ENCODE measurements around the gene CADPS. TPM values are rescaled to one million over a fixed set of nuclear protein-coding genes. Genes with fewer than 3 reads are reported as not detected.

Gene CADPS
- total and polyA plus RNA-seq, 9 of the 15 experiments (the other 6 are each of a cell fraction or from before 2014, with no cell fraction given) = not detected

DNA sequence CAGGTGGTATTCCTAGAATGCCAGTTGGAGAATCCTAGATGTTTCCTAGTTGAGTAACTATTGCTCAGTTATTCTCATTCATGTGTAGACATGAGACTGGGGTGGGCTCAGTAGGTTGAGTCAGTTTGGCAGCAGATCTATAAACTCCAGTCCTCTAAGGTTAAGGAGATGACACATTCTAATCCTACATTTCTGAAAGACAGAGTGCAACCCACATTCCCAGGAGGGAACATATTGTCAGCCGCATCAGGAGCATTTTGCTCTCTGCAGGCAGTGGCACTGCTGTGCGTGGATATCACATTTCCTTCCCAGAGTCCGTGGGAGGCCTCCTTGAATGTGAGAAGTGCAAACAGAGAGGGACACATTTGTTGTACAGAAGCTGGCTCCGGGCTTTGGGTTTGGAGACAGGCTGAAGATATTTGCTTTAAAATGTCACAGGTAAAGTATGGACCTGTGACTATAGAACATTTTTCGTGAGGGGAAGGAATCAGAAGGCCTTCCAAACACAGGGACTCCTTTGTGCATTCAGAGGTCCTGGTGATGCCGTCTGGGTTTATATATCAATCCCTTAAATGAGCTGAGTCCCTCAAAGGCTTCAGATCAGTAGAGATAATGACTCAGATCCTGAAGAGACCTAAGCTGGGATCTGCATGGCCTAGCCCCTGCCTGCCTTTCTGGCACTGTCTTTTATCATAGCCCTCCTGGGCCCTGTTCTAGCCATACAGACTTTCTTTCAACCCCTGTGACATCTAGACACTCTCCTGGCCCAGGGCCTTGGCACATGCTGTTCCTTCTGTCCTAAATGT, 156.5 kb downstream of the CADPS start:
- CTCF ChIA-PET (ENCODE audit: low intra/inter-chr PET ratio) = no interaction called here
- H3K36me3 ChIP-seq (ENCODE audit: control insufficient read depth, insufficient read depth, low read length) = no peaks in the 10 kb centered on the region
- H3K4me3 ChIP-seq = no peak overlapping the region
- POLR2A ChIA-PET = no interaction called here
- in situ Hi-C loops (cut with MboI) (no loop called here), intact Hi-C loops (cut with micrococcal nuclease) (no loop called here)
- WGBS (ENCODE audit: insufficient coverage, low coverage, missing lambda C conversion rate) = 0% methylated on average over 5 of the region's 6 CpGs
- no peak for DNase-seq (ENCODE audit: extremely low read depth in 1 of 4, low spot score in 3 of 4)
- FAIRE-seq = no peak
- TF ChIP-seq ZNF3 (CRISPR knock-in tag; IDR thresholded peaks at IDR 0.05) = no peak
- no peak for TF ChIP-seq SNRNP70 (optimal IDR thresholded peaks at IDR 0.05; ENCODE audit: low read depth, low read length)
- no peak for TF ChIP-seq TOE1 (IDR thresholded peaks at IDR 0.05; ENCODE audit: borderline replicate concordance)
- TF ChIP-seq TOE1 (CRISPR knock-in tag; IDR thresholded peaks at IDR 0.05; ENCODE audit: borderline replicate concordance, low read depth) = no peak
- no peak for TF ChIP-seq MCM5 (IDR thresholded peaks at IDR 0.05; ENCODE audit: low read depth)
- TF ChIP-seq PTTG1 (tag; IDR thresholded peaks at IDR 0.05; ENCODE audit: low read depth) = no peak
- TF ChIP-seq, protein P1, sequence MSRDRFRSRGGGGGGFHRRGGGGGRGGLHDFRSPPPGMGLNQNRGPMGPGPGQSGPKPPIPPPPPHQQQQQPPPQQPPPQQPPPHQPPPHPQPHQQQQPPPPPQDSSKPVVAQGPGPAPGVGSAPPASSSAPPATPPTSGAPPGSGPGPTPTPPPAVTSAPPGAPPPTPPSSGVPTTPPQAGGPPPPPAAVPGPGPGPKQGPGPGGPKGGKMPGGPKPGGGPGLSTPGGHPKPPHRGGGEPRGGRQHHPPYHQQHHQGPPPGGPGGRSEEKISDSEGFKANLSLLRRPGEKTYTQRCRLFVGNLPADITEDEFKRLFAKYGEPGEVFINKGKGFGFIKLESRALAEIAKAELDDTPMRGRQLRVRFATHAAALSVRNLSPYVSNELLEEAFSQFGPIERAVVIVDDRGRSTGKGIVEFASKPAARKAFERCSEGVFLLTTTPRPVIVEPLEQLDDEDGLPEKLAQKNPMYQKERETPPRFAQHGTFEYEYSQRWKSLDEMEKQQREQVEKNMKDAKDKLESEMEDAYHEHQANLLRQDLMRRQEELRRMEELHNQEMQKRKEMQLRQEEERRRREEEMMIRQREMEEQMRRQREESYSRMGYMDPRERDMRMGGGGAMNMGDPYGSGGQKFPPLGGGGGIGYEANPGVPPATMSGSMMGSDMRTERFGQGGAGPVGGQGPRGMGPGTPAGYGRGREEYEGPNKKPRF (IDR thresholded peaks at IDR 0.05; ENCODE audit: low read depth, low read length) = no peak
- TF ChIP-seq KDM1A (IDR thresholded peaks at IDR 0.05) = no peak
- no peak for TF ChIP-seq CBFA2T3 (IDR thresholded peaks at IDR 0.05)
- no peak for TF ChIP-seq POLR2A (conservative IDR thresholded peaks at IDR 0.05)
- no peak for TF ChIP-seq ZBTB1 (CRISPR knock-in tag; IDR thresholded peaks at IDR 0.05; ENCODE audit: borderline replicate concordance, low read depth)
- no peak for TF ChIP-seq ZNF551 (CRISPR knock-in tag; IDR thresholded peaks at IDR 0.05)
- TF ChIP-seq CEBPB (tag; IDR thresholded peaks at IDR 0.05) = no peak
- TF ChIP-seq SAFB2 (IDR thresholded peaks at IDR 0.05; ENCODE audit: borderline replicate concordance, low read depth, low read length, severe bottlenecking) = no peak
- no peak for TF ChIP-seq STAT5A (IDR thresholded peaks at IDR 0.05; ENCODE audit: borderline replicate concordance, low read length)
- no peak for TF ChIP-seq MEF2A (IDR thresholded peaks at IDR 0.05; ENCODE audit: control insufficient read depth, low read depth, low read length)
- TF ChIP-seq ZNF41 (CRISPR knock-in tag; conservative IDR thresholded peaks at IDR 0.05) = no peak
- H3K79me2 ChIP-seq (ENCODE audit: control insufficient read depth, insufficient read depth, low read length) = no peaks in the 10 kb centered on the region
- no peak overlapping the region for H3K9ac ChIP-seq (ENCODE audit: insufficient read depth in 1 of 2, low read depth in 2 of 2, low read length in 2 of 2)
- no peaks in the 10 kb centered on the region for H3K9me3 ChIP-seq (replicated peaks; ENCODE audit: control insufficient read depth, insufficient read depth, low read depth, low read length)
- no peaks in the 10 kb centered on the region for H3K4me1 ChIP-seq (replicated peaks in 1 of 2; ENCODE audit: control insufficient read depth in 2 of 2, insufficient read depth in 2 of 2, low read length in 2 of 2)
- ATAC-seq = no peak
- no TSS peak for BruUV-seq (replicated peaks)
- no peak overlapping the region for H3K27ac ChIP-seq (ENCODE audit: extremely low read depth, low read depth, low read length)
- H2AFZ ChIP-seq (ENCODE audit: low read depth, low read length) = no peak overlapping the region
- H3K27me3 ChIP-seq (ENCODE audit: control insufficient read depth in 2 of 2, insufficient read depth in 2 of 2, low read length in 2 of 2) = no peaks in the 10 kb centered on the region
- H3K4me2 ChIP-seq (ENCODE audit: insufficient read depth, low read length) = no peak overlapping the region
- no peaks in the 10 kb centered on the region for H3K9me1 ChIP-seq (ENCODE audit: control insufficient read depth, insufficient read depth, low read length)
- H4K20me1 ChIP-seq (replicated peaks; ENCODE audit: control insufficient read depth, insufficient read depth, low read length) = no peaks in the 10 kb centered on the region

Measured in K562 (cell line).